B cell (primary cell): ENCODE data around the gene RPL28.

ENCODE experiments used
- CTCF ChIP-seq: fragments of 200-600 bp; IDR thresholded peaks from one replicate; pipeline ENCODE4 v1.8.0; 2022; ENCODE audit warnings: antibody characterized with exemption, mild to moderate bottlenecking
- EZH2 ChIP-seq: IDR thresholded peaks from 2 replicates; pipeline ENCODE4 v1.6.1; 2012; ENCODE audit warnings: borderline replicate concordance, low read depth, mild to moderate bottlenecking, moderate library complexity, low read length; ENCODE audit not compliant: insufficient read depth, poor library complexity, severe bottlenecking

DNA sequence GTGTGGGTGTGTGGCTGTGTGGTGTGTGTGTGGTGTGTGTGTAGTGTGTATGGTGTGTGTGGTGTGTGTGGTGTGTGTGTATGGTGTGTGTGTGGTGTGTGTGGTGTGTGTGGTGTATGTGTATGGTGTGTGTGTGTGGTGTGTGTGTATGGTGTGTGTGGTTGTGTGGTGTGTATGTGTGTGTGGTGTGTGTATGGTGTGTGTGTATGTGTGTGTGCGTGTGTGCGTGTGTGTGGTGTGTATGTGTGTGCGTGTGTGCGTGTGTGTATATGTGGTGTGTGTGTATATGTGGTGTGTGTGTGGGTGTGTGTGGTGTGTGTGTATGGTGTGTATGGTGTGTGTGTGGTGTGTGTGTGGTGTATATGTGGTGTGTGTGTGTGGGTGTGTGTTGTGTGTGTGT is 49.3 kb downstream of the RPL28 start:
- no peak for TF ChIP-seq CTCF
- TF ChIP-seq EZH2 = no peak
